Kidney glomerular epithelial cell (primary cell): Measurements from ENCODE around the gene BACH2.
"Not testable (repeated sequence)": the region's sequence is repeated elsewhere in the genome, so short reads cannot be mapped to it uniquely, and the experiment has no call there.

Experiments
- DNase-seq: peaks from one replicate; lab custom pipeline; 2025; lab: John Stamatoyannopoulos, UW

BACH2 gene

DNA sequence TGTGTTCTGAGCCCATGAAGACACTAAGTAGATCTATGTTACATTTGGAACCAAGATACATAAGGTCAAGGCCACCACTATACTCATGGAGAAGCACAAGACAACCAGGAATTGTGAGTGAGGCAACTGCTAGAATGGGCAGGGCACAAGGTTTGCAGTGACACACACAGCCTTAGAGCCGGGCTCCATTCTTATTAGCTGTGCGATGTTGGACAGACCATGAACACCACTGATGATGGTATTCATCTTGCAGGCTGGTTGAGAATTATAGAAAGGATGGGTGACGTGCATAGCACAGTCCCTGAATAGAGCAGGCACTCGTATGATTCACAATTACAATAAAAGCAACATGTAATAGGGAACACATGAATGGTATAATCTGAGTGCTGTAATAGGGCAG, 229.9 kb downstream of the BACH2 start:
- no peak for DNase-seq

DNA sequence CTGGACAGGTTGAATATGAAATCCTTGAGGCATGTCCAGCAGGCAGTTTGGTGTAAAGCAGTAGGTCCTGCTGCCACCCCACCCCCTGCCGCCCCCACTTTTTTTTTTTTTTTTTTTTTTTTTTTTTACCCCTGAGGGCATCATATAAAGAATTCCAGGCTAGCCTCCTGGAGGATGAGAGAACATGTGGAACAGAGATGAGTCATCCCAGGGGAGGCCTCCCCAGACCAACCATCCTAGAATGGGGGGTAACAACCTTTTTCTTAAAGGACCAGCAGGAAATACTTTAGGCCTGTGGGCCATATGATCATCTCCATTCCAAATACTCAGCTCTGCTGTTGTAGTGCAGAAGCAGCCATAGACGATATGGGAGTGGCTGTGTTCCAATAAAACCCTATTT, 231.5 kb downstream of the BACH2 start:
- no peak for DNase-seq

DNA sequence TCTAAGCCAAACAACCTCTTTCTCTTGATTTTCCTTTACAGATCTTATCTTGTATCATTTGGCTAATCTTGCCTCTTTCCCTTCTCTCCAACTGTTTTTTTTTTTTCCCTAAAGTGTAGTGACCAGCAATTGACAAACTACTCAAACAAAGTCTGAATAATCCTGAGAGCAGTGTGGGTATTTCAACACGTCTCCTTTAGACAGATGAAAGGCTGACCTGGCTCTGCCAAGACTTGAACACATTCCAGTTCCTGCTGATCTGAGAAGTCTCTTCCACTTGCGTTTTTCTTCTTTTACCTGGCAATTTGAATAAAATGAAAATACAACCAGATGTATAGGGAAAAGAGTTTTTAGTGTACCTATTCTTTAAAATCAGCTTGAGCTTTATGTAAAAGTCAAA, 234.0 kb downstream of the BACH2 start:
- DNase-seq = no peak

DNA sequence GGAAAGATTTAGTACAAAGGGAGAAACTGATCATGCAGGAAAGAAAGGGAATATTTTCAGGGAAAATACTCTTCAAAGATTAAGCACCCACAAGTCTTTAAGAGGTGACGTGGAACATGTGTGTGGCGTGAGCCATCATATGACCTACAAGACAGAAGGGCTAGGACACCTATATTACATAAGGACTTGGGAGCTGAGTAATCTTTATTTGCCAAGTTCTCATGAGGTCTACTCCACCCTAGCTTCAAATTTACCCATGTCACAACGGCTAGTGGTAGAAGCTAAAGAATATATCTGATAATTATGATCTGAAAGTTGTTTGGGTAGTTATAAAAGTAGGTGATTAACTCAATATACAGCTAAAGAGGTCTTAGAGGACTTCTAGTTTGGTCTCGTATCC, 234.6 kb downstream of the BACH2 start:
- no peak for DNase-seq

DNA sequence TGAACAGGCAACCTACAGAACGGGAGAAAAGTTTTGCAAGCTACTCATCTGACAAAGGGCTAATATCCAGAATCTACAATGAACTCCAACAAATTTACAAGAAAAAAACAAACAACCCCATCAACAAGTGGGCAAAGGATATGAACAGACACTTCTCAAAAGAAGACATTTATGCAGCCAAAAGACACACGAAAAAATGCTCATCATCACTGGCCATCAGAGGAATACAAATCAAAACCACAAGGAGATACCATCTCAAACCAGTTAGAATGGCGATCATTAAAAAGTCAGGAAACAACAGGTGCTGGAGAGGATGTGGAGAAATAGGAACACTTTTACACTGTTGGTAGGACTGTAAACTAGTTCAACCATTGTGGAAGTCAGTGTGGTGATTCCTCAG, 237.5 kb downstream of the BACH2 start:
- DNase-seq = not testable (repeated sequence)

DNA sequence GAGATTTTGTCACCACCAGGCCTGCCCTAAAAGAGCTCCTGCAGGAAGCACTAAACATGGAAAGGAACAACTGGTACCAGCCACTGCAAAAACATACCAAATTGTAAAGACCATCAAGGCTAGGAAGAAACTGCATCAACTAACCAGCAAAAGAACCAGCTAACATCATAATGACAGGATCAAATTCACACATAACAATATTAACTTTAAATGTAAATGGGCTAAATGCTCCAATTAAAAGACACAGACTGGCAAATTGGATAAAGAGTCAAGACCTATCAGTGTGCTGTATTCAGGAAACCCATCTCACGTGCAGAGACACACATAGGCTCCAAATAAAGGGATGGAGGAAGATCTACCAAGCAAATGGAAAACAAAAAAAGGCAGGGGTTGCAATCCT, 240.7 kb downstream of the BACH2 start:
- not testable (repeated sequence) for DNase-seq

DNA sequence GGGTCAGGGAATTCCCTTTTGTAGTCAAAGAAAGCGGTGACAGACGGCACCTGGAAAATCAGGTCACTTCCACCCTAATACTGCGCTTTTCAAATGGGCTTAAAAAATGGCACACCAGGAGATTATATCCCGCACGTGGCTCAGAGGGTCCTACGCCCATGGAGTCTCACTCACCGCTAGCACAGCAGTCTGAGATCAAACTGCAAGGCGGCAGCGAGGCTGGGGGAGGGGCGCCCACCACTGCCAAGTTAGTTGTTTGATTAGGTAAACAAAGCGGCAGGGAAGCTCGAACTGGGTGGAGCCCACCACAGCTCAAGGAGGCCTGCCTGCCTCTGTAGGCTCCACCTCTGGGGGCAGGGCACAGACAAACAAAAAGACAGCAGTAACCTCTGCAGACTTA, 242.4 kb downstream of the BACH2 start:
- DNase-seq = not testable (repeated sequence)

DNA sequence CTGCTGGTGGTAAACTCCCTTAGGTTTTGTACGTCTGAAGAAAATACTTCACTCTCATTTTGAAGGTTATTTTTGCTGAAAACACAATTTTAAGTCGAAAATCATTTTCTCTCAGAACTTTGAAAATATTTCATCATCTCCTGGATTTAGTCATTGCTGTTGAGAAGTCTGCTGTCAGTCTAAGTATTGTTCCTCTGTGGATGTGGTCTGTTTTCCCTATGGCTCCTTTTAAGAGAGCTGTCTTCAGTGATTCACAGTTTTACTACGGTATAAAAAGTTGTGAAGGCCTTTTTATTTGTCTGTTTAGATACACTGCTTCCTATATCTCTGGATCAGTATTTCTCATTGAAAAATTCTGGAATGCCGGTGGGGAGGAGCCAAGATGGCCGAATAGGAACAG, 243.0 kb downstream of the BACH2 start:
- DNase-seq = no peak

DNA sequence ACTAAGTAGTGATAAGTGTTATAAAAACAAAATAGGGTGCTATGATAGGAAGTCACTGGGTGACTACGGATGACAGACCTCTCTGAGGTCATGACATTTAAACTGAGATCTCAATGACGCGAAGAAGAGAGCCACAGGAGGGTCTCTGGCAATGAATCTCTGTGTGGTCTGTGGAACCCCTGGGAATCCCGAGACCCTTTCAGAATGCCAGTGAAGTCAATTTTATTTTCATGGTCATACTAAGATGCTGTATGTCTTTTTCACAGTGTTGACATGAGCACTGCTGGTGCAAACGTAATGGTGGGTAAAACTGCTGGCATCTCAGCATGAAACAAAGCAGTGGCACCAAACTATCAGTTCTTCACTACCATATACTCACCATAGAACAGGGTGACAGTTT, 247.3 kb downstream of the BACH2 start:
- DNase-seq = no peak

DNA sequence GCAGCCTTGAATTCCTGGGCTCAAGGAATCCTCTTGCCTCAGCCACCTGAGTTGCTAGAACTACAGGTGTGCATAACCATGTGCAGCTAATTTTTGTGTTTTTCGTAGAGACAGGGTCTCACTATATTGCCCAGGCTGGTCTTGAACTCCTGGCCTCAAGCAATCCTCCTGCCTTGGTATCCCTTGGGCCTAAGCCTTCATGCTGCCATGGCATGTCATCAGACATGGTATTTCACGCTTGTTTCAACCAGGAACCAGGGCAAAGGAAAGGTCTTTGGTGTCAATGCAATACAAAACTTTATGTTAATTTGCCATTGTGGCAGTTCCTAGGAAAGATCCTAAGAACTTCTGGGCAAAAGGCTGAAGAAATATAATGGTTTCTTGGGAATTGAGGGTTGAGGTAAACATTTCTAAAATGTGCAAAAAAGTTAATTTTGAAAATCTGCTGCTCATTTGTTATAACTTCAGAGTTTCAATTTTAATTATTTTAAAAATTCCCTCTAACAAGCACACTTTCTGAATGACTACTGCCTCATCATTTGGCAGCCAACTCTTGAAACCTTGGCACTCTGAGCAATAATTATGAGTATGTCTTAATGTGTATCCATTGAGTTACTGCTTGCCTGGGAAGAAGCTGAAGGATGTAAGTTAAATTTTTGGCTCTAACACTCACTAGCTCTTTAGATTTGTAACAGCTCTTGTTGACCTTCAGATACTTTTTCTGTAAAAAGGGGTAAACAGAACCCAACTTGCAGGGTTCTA, 248.3 kb downstream of the BACH2 start:
- DNase-seq = no peak

DNA sequence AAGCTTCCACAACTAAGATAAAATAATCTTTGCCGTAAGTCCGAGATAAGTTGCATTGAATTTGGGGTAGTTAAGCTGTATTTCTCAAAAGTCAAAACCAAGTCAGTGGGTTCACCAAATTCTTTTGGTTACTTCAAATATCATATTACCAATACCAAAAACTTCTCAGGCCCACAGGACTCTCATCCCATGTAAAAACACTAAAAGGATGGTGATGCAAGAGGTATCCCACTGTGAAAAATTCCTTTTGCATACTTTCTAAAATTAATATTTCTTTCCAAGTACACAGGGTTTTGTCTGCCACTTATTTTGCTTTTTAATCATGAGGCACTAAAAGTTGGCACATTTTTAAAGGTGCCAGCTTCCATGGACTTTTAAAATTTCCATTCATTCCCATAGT, 251.1 kb downstream of the BACH2 start:
- no peak for DNase-seq

DNA sequence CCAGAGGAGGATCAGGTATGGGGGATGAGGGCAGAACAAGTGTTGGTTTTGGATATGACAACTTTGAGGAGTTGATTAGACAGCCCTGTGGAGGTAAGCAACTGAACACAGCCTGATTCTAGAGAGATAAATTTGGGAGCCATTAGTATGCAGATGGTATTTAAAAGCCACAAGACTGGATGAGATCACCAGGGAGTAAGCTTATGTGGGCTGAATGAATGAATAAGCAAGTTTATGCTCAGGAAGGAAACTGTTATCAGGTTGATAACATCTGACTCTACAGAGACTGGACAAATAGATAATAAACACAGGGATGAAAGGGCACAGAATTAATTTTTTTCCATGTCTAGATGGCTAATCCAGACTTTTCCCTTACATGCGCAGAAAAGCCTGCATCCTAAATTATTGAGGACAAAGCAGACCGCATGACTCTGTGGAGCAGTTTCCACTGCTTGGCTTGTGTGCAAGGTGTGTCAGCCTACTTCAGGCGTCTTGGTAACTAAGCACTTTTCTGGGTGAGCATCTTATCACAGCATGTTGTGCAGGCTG, 251.7 kb downstream of the BACH2 start:
- peak; percentile 64 for DNase-seq

DNA sequence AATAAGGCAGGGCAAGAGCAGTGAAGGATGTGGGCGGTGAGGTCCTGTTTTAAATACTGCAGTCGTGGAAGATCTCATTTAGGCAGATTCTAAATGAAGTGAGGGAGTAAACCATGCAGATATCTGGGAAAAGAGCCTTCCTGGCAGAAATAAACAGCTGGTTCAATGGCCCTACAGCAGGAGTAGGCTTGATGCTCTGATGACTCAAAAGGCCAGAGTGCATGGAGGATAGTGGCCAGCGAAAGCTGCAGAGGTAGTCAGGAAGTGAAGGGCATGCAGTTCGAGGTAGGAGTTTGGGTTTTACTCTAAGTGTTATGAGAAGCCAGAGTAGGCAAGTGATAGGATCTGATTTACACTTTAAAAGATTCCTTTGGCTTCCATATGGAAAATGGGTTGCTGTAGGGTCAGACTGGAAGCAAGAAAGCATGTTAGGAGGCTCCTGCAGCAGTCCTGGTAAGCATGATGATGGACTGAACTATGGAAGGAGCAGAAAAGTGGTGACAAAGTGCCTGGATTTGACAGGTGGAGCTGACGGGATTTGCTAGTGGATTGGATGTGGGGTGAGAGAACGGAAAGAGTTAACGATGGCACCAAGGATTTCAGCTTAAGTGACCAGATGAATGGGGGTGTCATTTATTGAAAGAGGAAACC, 252.3 kb downstream of the BACH2 start:
- DNase-seq = no peak

DNA sequence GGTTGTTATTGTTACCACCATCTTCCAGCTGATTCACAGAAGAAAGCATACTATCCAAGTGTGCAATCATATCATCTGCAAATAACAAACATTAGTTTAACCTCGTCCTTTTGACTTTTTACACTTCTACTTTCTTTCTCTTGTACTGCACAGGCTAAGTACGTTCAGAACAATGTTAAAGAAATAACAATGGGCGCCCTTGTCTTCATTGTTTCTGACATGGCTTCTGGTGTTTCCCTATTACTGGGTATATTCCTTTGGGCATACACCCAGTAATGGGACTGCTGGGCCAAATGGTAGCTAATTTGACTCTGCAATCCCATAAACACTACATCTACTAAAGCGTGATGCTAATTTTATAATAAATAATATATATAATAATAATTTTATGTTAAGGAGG, 255.7 kb downstream of the BACH2 start:
- DNase-seq = no peak

DNA sequence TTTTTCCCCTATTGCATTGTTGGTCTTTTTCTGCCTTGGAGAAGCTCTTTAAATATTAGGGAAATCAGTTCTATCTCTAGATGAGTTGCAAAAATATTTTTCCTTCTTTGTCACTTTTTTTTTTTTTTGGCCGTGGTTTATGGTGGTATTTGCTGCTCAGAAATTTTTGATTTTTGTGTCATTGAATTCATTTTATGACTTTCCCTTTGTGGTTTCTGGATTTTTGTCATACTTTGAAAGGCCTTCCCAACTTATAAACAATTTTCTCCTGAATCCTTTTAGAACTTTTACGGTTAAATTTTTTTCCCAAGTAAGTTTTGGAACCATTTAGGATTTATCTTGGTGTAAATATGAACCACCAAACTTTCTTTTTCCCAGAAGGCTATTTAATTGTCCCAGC, 256.7 kb downstream of the BACH2 start:
- DNase-seq = no peak

DNA sequence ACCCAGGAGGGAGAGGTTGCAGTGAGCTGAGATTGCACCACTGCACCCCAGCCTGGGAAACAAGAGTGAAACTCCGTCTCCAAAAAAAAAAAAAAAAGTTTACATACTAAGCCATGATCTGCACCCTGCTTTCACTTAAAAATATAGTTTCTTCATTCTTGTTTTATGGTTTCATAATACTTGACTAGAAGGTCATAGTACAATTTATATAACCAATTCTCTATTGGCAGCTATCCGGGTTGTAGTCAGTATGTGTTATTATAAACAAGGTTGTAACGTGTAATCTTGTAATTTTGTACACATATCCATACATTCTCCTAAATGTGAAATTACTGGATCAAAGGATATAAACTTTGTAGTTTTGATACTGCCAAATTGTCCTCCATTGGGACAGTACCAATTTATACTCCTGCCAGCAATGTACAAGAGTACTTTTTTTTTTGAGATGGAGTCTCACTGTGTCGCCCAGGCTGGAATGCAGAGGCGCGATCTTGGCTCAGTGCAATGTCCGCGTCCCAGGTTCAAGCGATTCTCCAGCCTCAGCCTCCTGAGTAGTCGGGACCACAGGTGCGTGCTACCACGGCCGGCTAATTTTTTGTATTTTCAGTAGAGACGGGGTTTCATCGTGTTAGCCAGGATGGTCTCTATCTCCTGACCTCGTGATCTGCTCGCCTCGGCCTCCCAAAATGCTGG, 257.5 kb downstream of the BACH2 start:
- no peak for DNase-seq

DNA sequence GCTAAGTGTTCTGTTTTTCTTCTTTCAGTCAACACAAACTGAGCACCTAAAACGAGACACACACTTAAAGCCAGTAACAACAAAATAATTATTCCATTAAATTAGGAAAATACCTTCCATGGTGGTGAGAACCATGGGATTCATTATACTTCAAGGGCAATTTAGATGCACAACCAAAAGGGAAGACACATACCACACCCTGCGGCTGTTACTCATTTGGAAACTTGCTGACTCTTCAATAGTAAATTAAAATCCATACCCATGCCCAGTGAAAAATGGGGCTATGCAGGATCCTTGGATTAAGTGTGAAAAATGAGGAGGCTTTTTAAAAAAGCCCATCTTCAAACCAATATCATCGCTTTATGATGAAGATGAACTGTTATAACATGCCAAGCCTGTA, 259.7 kb downstream of the BACH2 start:
- no peak for DNase-seq

DNA sequence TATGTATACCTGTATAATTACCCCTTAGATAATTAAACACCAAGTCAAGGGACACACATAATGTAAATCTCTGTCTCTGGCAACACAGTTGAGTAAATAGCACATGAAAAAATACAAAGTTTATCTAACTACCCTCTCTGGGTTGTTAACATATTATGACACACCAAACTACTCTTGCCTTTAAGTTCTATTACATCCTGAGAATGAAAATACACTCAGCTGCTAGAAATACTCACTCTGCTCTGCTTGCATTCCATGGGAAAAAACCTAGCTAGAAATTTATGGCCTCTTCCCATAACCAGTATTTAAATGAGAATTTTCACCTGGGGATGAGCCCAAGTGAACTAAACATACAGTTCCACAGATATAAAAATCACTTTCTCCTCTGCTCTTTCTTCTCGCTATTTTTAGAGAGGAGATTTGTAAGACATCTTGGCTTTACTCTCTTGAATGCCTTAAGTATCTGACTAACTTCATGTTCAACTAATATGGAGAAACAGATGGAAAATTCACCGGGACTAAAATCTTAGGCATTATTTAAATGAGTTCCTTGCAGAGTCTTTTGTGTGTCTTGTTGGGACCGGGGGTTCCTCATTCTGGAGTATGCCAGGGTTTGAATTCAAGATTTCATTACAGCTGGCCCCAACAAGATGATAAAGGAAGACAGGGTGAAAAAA, 261.5 kb downstream of the BACH2 start:
- DNase-seq = no peak

DNA sequence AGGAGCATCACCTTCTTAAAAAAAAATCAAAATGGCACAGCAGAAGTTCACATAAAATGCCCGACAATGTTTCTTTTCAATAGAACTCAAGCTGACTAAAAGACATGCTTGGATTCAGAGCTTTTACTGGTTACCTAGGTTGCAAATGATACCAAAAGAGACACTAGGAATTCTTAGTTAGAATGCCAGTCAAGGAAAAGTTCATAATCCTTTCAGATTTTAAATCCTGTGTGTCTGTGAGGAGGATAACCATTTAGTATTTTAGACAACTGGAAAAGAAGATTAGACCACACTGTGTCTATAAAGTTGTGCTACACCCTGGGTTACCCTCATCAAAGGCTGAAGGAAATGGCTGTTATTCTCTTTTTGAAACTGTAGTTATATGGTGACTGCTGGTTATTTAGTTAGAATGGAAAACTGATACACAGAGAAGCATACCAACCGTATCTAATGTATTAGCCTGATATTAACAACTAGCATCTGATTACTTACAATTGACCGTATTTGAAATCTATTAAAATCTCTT, 262.8 kb downstream of the BACH2 start:
- no peak for DNase-seq

DNA sequence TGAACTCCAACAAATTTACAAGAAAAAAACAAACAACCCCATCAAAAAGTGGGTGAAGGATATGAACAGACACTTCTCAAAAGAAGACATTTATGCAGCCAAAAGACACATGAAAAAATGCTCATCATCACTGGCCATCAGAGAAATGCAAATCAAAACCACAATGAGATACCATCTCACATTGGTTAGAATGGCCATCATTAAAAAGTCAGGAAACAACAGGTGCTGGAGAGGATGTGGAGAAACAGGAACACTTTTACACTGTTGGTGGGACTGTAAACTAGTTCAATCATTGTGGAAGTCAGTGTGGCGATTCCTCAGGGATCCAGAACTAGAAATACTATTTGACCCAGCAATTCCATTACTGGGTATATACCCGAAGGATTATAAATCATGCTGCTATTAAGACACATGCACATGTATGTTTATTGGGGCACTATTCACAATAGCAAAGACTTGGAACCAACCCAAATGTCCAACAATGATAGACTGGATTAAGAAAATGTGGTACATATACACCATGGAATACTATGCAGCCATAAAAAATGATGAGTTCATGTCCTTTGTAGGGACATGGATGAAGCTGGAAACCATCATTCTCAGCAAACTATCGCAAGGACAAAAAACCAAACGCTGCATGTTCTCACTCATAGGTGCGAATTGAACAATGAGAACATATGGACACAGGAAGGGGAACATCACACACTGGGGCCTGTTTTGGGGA, 264.0 kb downstream of the BACH2 start:
- not testable (repeated sequence) for DNase-seq

DNA sequence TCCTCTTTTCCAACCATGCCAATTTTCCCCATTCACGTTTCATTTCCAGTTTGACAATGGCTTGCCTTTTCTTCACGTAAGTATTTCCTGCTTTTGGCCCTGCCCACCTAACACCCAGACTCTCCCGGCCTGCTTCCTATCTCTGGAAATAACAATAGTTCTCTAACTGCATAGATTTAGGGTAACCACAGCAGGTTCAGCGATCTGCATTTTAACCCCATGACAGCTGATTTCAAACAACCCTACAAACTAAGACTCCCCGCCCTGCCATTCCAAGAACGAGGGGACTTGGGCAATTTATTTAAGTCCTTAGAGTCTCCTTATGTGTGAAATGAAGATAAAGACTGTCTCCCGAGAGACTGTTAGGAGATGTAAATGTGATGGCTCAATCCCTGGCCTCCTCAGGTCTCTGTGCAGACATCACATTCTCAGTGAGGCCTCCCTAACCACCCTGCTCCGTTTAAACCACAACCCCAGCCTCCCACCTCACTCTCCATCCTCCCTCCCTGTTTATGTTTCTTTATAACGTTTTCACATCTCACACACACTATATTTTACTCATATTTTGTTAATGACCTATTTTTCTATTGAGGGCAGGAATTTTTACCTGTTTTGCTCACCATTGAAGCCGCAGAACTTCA, 267.5 kb downstream of the BACH2 start:
- DNase-seq = no peak
